IMR-90 (cell line): ENCODE results near the gene NACC2. TPM values are rescaled to one million over a fixed set of nuclear protein-coding genes. Genes with fewer than 3 reads are reported as not detected.

ENCODE experiments used
- ATAC-seq: fragments of 200-7000 bp; cut with Tn5 transposase; 2 replicates; pipeline ENCODE4 v1.9.1; 2020; ENCODE audit warnings: low read depth, mild to moderate bottlenecking, moderate library complexity
- BruUV-seq: library from RNA; stranded (reverse); fragments of 400-500 nt; replicated peaks from 2 replicates; lab custom pipeline; 2021; lab: Mats Ljungman, UMichigan
- CTCF ChIA-PET: fragments of 300-600 bp; formaldehyde crosslinking; extraction: SDS; loops from one replicate; lab custom pipeline; 2021; ENCODE audit warnings: antibody characterized with exemption; lab: Yijun Ruan, JAX
- POLR2A ChIA-PET: fragments of 300-600 bp; sonication (Branson Sonifier 250); formaldehyde crosslinking; loops from one replicate; lab custom pipeline; 2022; ENCODE audit warnings: antibody characterized with exemption; ENCODE audit not compliant: unreplicated experiment; lab: Charles Lee
- DNase-seq: peaks from one replicate; pipeline ENCODE4 v3.0.0; 2013
- H2AFZ ChIP-seq: replicated peaks from 2 replicates; pipeline ENCODE3; 2013; ENCODE audit warnings: low read length, mild to moderate bottlenecking; ENCODE audit not compliant: poor library complexity
- H2AK5ac ChIP-seq: 2 replicates; pipeline ENCODE4 v1.6.1; 2013; ENCODE audit warnings: low read depth, low read length, inconsistent platforms
- H2AK9ac ChIP-seq: replicated peaks from 2 replicates; pipeline ENCODE3; 2013; ENCODE audit warnings: mild to moderate bottlenecking, low read depth, low read length, moderate library complexity; ENCODE audit not compliant: poor library complexity
- H2BK120ac ChIP-seq: 2 replicates; pipeline ENCODE4 v1.6.1; 2013; ENCODE audit warnings: low read depth, low read length, inconsistent platforms
- H2BK15ac ChIP-seq: 3 replicates; pipeline ENCODE4 v1.6.1; 2013; ENCODE audit warnings: low read depth, low read length, inconsistent platforms
- H2BK20ac ChIP-seq: 2 replicates; pipeline ENCODE4 v1.6.1; 2013; ENCODE audit warnings: low read depth, mild to moderate bottlenecking, inconsistent platforms, low read length, moderate library complexity
- H2BK5ac ChIP-seq: 2 replicates; pipeline ENCODE4 v1.6.1; 2013; ENCODE audit warnings: mild to moderate bottlenecking, low read depth, low read length, inconsistent platforms; ENCODE audit not compliant: poor library complexity, severe bottlenecking
- H3K14ac ChIP-seq: replicated peaks from 2 replicates; pipeline ENCODE4 v1.6.1; 2013; ENCODE audit warnings: low read depth, low read length, inconsistent platforms
- H3K18ac ChIP-seq: 2 replicates; pipeline ENCODE4 v1.6.1; 2013; ENCODE audit warnings: low read depth, low read length, control low read depth
- H3K23ac ChIP-seq: 2 replicates; pipeline ENCODE4 v1.6.1; 2013; ENCODE audit warnings: low read depth, low read length, inconsistent platforms
- H3K27ac ChIP-seq: 2 replicates; pipeline ENCODE4 v1.5.1; 2013; ENCODE audit warnings: mild to moderate bottlenecking, control low read depth, low read length; ENCODE audit not compliant: insufficient read depth
- H3K27me3 ChIP-seq: 2 replicates; pipeline ENCODE4 v1.6.1; 2013; ENCODE audit warnings: low read length; ENCODE audit not compliant: control insufficient read depth, insufficient read depth
- H3K36me3 ChIP-seq: 2 replicates; pipeline ENCODE4 v1.6.1; 2013; ENCODE audit warnings: low read length, mixed read lengths; ENCODE audit not compliant: control insufficient read depth, insufficient read depth
- H3K4ac ChIP-seq: 2 replicates; pipeline ENCODE4 v1.6.1; 2013; ENCODE audit warnings: low read depth, low read length, inconsistent platforms
- H3K4me1 ChIP-seq: 2 replicates; pipeline ENCODE4 v1.6.1; 2013; ENCODE audit warnings: low read length, mixed read lengths; ENCODE audit not compliant: control insufficient read depth, insufficient read depth
- H3K4me2 ChIP-seq: 2 replicates; pipeline ENCODE4 v1.6.1; 2013; ENCODE audit warnings: low read depth, mild to moderate bottlenecking, control low read depth, low read length, moderate library complexity
- H3K4me3 ChIP-seq: 2 replicates; pipeline ENCODE4 v1.5.1; 2013; ENCODE audit warnings: low read depth, mild to moderate bottlenecking, control low read depth, low read length, moderate library complexity; ENCODE audit not compliant: insufficient read depth
- H3K56ac ChIP-seq: 2 replicates; pipeline ENCODE4 v1.6.1; 2013; ENCODE audit warnings: low read length, inconsistent platforms; ENCODE audit not compliant: insufficient read depth; ENCODE audit errors: extremely low read depth
- H3K79me1 ChIP-seq, 2 experiments: 2 replicates each; pipeline ENCODE4 v1.6.1; 2013; ENCODE audit warnings: low read length in 2 of 2, inconsistent platforms in 1 of 2, low read depth in 1 of 2
- H3K9ac ChIP-seq: 2 replicates; pipeline ENCODE4 v1.6.1; 2013; ENCODE audit warnings: low read depth, low read length, control low read depth
- H3K9me1 ChIP-seq: 2 replicates; pipeline ENCODE4 v1.6.1; 2013; ENCODE audit warnings: low read length, inconsistent platforms; ENCODE audit not compliant: insufficient read depth
- H3K9me3 ChIP-seq: 2 replicates; pipeline ENCODE4 v1.6.1; 2013; ENCODE audit warnings: low read length; ENCODE audit not compliant: control insufficient read depth, insufficient read depth
- H4K20me1 ChIP-seq: 2 replicates; pipeline ENCODE4 v1.6.1; 2013; ENCODE audit warnings: low read length, inconsistent platforms; ENCODE audit not compliant: insufficient read depth
- H4K5ac ChIP-seq: 2 replicates; pipeline ENCODE4 v1.6.1; 2013; ENCODE audit warnings: mild to moderate bottlenecking, low read depth, low read length, control low read depth
- H4K8ac ChIP-seq, 2 experiments: 2 replicates each; pipeline ENCODE4 v1.6.1; 2013; ENCODE audit warnings: low read depth in 2 of 2, low read length in 2 of 2, control low read depth in 1 of 2, inconsistent platforms in 1 of 2
- H4K91ac ChIP-seq: 2 replicates; pipeline ENCODE4 v1.6.1; 2013; ENCODE audit warnings: low read depth, low read length, inconsistent platforms; ENCODE audit not compliant: insufficient read depth
- BHLHE40 ChIP-seq: fragments of 150-350 bp; IDR thresholded peaks from 2 replicates; pipeline ENCODE4 v1.6.1; 2016; ENCODE audit warnings: mild to moderate bottlenecking, low read depth, low read length
- CEBPB ChIP-seq: IDR thresholded peaks from 2 replicates; pipeline ENCODE4 v1.6.1; 2012; ENCODE audit warnings: low read depth, low read length, improper control_type of control experiment
- CHD1 ChIP-seq: IDR thresholded peaks from 2 replicates; pipeline ENCODE4 v1.6.1; 2012; ENCODE audit warnings: low read depth, low read length, improper control_type of control experiment
- CTCF ChIP-seq: conservative IDR thresholded peaks from 2 replicates; pipeline ENCODE4 v1.5.1; 2012; ENCODE audit warnings: mild to moderate bottlenecking, low read depth, low read length, improper control_type of control experiment
- ELK1 ChIP-seq: fragments of 150-350 bp; IDR thresholded peaks from 2 replicates; pipeline ENCODE4 v1.6.1; 2016; ENCODE audit warnings: low read depth, mild to moderate bottlenecking, low read length, moderate library complexity, borderline replicate concordance
- FOS ChIP-seq: fragments of 150-350 bp; IDR thresholded peaks from 2 replicates; pipeline ENCODE4 v1.6.1; 2016; ENCODE audit warnings: low read depth, low read length
- MAFK ChIP-seq: IDR thresholded peaks from 2 replicates; pipeline ENCODE4 v1.6.1; 2012; ENCODE audit warnings: low read depth, low read length, improper control_type of control experiment
- MAZ ChIP-seq: IDR thresholded peaks from 2 replicates; pipeline ENCODE4 v1.6.1; 2012; ENCODE audit warnings: low read depth, mild to moderate bottlenecking, low read length, improper control_type of control experiment, moderate library complexity, borderline replicate concordance
- MXI1 ChIP-seq: IDR thresholded peaks from 2 replicates; pipeline ENCODE4 v1.6.1; 2012; ENCODE audit warnings: low read depth, mild to moderate bottlenecking, low read length, moderate library complexity, borderline replicate concordance
- NFE2L2 ChIP-seq: fragments of 150-350 bp; IDR thresholded peaks from 2 replicates; pipeline ENCODE4 v1.6.1; 2016; ENCODE audit warnings: low read depth, mild to moderate bottlenecking, low read length
- POLR2A ChIP-seq: IDR thresholded peaks from 2 replicates; pipeline ENCODE4 v1.6.1; 2012; ENCODE audit warnings: mild to moderate bottlenecking, low read depth, low read length
- RAD21 ChIP-seq: IDR thresholded peaks from 2 replicates; pipeline ENCODE4 v1.6.1; 2012; ENCODE audit warnings: low read length, improper control_type of control experiment
- RCOR1 ChIP-seq: IDR thresholded peaks from 2 replicates; pipeline ENCODE4 v1.6.1; 2012; ENCODE audit warnings: mild to moderate bottlenecking, low read length, improper control_type of control experiment; ENCODE audit not compliant: insufficient replicate concordance
- RFX5 ChIP-seq: IDR thresholded peaks from 2 replicates; pipeline ENCODE4 v1.8.0; 2012; ENCODE audit warnings: low read depth, mild to moderate bottlenecking, low read length, moderate library complexity
- SMC3 ChIP-seq: fragments of 150-350 bp; IDR thresholded peaks from 2 replicates; pipeline ENCODE4 v1.6.1; 2016; ENCODE audit warnings: low read depth, mild to moderate bottlenecking, antibody characterized with exemption, low read length, moderate library complexity
- WGBS, 2 experiments: methylation state at CpG; one replicate each; pipeline versions ENCODE4 v1.1.5 to v1.1.7; 2013; ENCODE audit warnings: missing lambda C conversion rate in 2 of 2; ENCODE audit not compliant: insufficient read length in 1 of 2; ENCODE audit errors: extremely low coverage in 2 of 2; 5-methylcytosine and 5-hydroxymethylcytosine counted together
- dilution Hi-C: fragments of 300-500 bp; cut with HindIII; formaldehyde crosslinking; loops from one replicate; pipeline ENCODE4 v1.14.3; 2018; ENCODE audit warnings: low sequenced_read_pairs; ENCODE audit not compliant: unreplicated experiment
- in situ Hi-C: fragments of 300-500 bp; cut with MboI; formaldehyde crosslinking; loops from 3 replicates; pipeline ENCODE4 v1.14.3; 2019; ENCODE audit warnings: low sequenced_read_pairs, inconsistent platforms, mixed read lengths
- intact Hi-C: fragments of 100-400 bp; cut with micrococcal nuclease; formaldehyde crosslinking; loops from 2 replicates; pipeline ENCODE4 v1.10.0; 2022
- polyA plus RNA-seq, 3 experiments: library from polyadenylated mRNA; depleted of rRNA; stranded (reverse); fragments of >200 nt; gene quantifications; 2 replicates each; pipeline ENCODE4 v1.2.3, GENCODE V29; 2012; ENCODE audit warnings: low replicate concordance in 1 of 3
- total RNA-seq: library from RNA; depleted of rRNA; stranded (reverse); fragments of >200 nt; gene quantifications from 2 replicates; pipeline ENCODE4 v1.2.3, GENCODE V29; 2012
- TF ChIP-seq, protein P1 (sequence below): fragments of 150-350 bp; IDR thresholded peaks from 2 replicates; pipeline ENCODE4 v1.6.1; 2017; ENCODE audit warnings: mild to moderate bottlenecking, antibody characterized with exemption, low read length, low read depth

NACC2 gene
- total and polyA plus RNA-seq, 2 of the 4 experiments (the other 2 are of a cell fraction) = 7.9 to 19.0 TPM

GRCh38 chr9:136141682-136142413 is 46.8 kb upstream of the NACC2 start:
- Histone ChIP-seq H3K4me1 (no peaks in the 10 kb centered on the region), H3K9me1 (no peaks in the 10 kb centered on the region), H3K9me3 (no peaks in the 10 kb centered on the region), H3K27me3 (peaks cover 49% of the 10 kb centered on the region), H3K18ac (no peak overlapping the region), H3K56ac (no peak overlapping the region), H3K9ac (no peak overlapping the region), H2BK120ac (no peak overlapping the region), H2BK20ac (no peak overlapping the region), H4K91ac (no peak overlapping the region), H2AFZ (no peak overlapping the region), H3K27ac (no peak overlapping the region), H2BK5ac (no peak overlapping the region), H2BK15ac (no peak overlapping the region), H4K8ac (no peak overlapping the region), H3K14ac (no peak overlapping the region), H2AK9ac (no peak overlapping the region), H4K5ac (no peak overlapping the region), H3K4ac (no peak overlapping the region), H3K4me2 (no peak overlapping the region), H3K4me3 (no peak overlapping the region), H3K23ac (no peak overlapping the region), H3K79me1 (no peaks in the 10 kb centered on the region), H2AK5ac (no peak overlapping the region), H4K20me1 (no peaks in the 10 kb centered on the region), H3K36me3 (no peaks in the 10 kb centered on the region)
- 58% methylated on average over 10 of the region's 19 CpGs; no CpG with 5 or more reads in 1 of the 2 experiments for WGBS, 2 experiments
- TF ChIP-seq ELK1 (no peak), CTCF (no peak), NFE2L2 (no peak), SMC3 (no peak), POLR2A (no peak), CEBPB (no peak), RCOR1 (no peak), MXI1 (no peak), MAFK (no peak), CHD1 (no peak), RFX5 (no peak), MAZ (no peak), FOS (no peak), BHLHE40 (no peak), RAD21 (no peak)
- TF ChIP-seq, protein P1, sequence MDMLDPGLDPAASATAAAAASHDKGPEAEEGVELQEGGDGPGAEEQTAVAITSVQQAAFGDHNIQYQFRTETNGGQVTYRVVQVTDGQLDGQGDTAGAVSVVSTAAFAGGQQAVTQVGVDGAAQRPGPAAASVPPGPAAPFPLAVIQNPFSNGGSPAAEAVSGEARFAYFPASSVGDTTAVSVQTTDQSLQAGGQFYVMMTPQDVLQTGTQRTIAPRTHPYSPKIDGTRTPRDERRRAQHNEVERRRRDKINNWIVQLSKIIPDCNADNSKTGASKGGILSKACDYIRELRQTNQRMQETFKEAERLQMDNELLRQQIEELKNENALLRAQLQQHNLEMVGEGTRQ = no peak
- BruUV-seq = no TSS peak
- in situ Hi-C loops (no loop called here), dilution Hi-C loops (no loop called here), intact Hi-C loops (no loop called here)
- no peak for DNase-seq
- no peak for ATAC-seq
- CTCF ChIA-PET = interaction anchor here (0.5 to 0.7 kb wide), 2 partner anchors 9 to 42 kb away, joined by 3 read pairs; no protein-coding TSS in a partner anchor
- POLR2A ChIA-PET = no interaction called here
